ENCODE data around the gene SUCLA2.

Gene SUCLA2

DNA sequence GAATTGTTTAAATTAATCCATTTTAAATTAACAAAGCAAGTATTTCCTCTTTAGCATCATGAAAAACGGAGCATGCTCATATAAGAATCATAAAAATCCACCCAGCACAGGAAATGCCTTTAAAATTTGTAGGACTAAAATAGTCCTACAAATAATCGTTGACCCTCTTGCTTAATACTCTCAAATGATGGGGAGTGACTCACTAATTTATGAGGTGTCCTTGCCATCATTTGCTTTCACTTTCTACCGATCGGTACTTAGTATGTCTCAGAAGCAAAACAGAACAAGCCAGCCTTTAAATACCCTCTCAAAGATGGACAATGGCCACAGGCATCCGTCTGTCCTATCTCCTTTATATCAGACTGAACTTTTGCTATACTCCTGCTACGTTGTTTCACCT, 97.2 kb downstream of the SUCLA2 start:
- no peak for DNase-seq (ENCODE audit: low read depth)

DNA sequence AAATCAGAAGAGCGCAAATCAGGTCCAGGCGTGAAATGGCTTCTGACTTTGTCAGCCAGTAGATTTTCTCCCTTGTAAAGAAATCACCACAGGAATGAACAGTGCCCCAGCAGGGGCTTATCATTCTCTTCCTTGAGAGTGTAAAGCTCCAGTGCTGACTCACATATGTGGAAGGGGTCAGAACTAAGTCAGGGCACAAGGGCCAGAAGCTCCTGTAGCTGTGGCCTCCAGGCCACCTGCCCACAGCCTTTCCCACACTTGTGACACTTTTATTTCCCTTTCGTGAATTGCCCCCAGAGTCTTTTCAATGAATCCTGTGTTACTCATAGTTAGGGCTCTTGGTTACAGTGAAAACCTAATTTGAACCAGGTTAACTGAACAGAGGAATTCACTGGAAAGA, 99.6 kb downstream of the SUCLA2 start:
- DNase-seq (ENCODE audit: low read depth), result no peak

DNA sequence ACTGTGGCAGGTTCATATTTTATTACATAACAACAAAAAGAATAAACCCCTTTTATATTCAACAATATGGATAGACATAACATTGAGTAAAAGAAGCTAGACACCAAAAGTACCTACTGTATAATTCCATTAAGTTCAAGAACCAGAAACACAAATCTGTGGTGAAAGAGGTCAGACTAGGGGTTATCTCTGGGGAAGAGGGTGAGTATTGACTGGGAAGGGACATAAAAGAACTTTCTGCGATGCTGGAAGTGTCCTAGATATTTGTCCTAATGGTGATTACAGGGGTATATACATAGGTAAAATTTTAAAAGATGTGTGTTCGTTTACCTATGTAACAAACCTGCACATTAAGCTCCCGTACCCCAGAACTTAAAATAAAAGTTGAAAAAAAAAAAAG, 103.0 kb downstream of the SUCLA2 start:
- DNase-seq (ENCODE audit: low read depth), result no peak

DNA sequence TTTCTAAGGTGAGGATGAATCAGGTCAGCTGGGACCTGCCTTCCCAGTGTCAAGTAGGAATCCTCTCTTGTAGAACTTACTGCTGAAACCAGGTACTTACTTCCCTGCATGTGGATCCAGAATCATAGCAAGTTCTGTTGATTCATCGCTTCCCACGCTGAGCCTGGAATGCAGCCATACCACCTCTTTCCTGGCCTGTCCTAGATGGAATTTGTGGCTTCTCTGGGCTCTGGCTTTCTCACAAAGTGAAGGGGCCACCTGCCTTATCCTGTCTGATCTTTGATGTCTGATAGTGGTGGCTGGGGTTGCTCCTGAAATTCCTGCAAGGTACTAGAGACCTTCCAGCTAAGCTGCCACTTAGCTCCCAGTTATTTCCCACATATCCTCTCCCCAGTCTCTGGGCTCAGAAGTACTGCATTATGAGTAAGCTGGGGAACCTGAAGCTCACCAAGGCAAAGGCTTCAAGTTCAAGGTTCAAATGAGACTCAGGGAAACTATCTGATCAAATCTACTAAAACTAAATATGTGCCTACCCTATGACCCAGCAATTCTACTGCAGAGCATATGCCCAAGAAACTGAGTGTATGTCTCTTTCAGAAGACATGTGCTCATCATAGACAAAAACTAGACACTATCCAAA, 103.5 kb downstream of the SUCLA2 start:
- no peak for DNase-seq (ENCODE audit: low read depth)

DNA sequence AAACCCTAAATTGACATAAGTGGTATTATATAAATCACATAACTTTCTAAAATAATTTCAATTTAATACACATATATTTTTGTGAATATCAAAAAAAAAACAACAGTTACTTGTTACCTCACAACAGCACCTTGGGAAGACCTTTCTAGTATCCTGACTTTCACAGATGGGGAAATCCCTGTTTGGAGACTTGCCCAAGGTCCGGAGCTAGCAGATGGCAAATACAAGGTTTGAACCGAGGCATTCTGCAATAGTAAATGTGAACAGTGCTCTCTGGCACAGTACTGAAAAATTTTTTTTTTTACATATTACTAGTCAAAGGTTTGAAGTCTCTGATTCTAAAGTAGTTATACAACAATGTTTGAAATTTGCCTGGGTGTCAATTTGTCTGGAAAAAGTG, 104.5 kb downstream of the SUCLA2 start:
- no peak for DNase-seq (ENCODE audit: low read depth)

DNA sequence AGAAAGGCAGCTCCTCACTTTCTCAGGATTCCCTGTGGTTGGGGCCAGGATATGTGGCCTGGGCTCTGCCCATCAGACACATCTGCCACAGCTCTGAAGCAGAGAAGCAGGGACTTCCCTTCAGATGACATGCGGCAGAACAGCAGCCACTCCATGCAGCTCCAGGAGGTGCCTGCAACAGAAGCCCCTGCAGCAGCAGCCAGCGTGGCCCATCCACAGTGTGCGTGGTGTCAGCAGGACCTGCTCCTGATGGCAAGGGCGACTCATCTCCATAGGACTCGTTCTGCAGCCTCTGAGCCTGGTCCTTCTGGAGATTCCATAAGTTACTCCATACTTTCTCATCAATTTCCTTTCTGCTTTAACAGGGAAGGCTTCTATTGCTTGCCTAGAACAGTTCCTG, 105.0 kb downstream of the SUCLA2 start:
- DNase-seq (ENCODE audit: low read depth), result no peak

DNA sequence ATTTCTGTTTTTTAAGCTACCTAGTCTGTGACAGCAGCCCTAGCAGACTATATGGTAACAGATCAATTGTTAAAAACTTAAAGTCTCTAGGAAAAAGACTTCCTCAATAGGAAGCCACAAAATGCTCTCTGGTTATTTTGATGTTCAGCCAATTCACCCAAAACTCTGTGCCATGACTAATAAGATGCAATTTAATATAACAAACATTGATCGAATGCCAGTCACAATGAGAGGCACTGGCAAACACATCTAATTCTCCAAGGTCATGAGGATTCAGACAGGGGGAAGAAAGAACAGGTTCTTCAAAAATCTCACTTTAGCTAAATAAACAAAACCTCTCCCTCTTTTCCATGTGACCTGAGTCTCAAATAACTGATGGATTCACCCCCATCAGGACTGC, 107.5 kb downstream of the SUCLA2 start:
- no peak for DNase-seq (ENCODE audit: low read depth)

Measured in stimulated activated CD8-positive, alpha-beta memory T cell treated with anti-CD3 and anti-CD28 coated beads, Interleukin-12 subunit alpha, Interleukin-12 subunit beta, amount 100 ng/mL, for 4 hours (primary cell).